H1 (cell line): ENCODE measurements around the gene SLX9.

Experiments
- CTCF ChIP-seq, 3 experiments: IDR thresholded peaks; 1 replicate in 2 of 3; 2 replicates in 1 of 3; pipeline versions ENCODE4 v1.5.1 to v1.6.1; 2011; ENCODE audit warnings: low read length in 3 of 3, mild to moderate bottlenecking in 3 of 3, inconsistent platforms in 2 of 3, low read depth in 1 of 3, moderate library complexity in 1 of 3; ENCODE audit not compliant: insufficient read depth in 1 of 3; ENCODE audit errors: control extremely low read depth in 1 of 3
- EZH2 ChIP-seq: fragments of 200-600 bp; sonication (generic); IDR thresholded peaks from 2 replicates; pipeline ENCODE4 v1.7.1; 2012; ENCODE audit warnings: low read depth, mild to moderate bottlenecking, moderate library complexity, low read length, inconsistent platforms; ENCODE audit not compliant: severe bottlenecking
- JUN ChIP-seq: IDR thresholded peaks from 2 replicates; pipeline ENCODE4 v1.6.1; 2011; ENCODE audit warnings: low read depth, mild to moderate bottlenecking, improper control_type of control experiment, low read length
- NANOG ChIP-seq: IDR thresholded peaks from 2 replicates; pipeline ENCODE4 v1.6.1; 2011; ENCODE audit warnings: low read length, low read depth, mild to moderate bottlenecking, inconsistent platforms; ENCODE audit not compliant: insufficient read depth, poor library complexity, severe bottlenecking
- POLR2A ChIP-seq, 2 experiments: IDR thresholded peaks; 1 replicate in 1 of 2; 2 replicates in 1 of 2; pipeline ENCODE4 v1.6.1; 2011; ENCODE audit warnings: low read depth in 2 of 2, low read length in 2 of 2, mild to moderate bottlenecking in 2 of 2; ENCODE audit errors: control extremely low read depth in 1 of 2

- TF ChIP-seq EZH2 = no peak
- no peak for TF ChIP-seq NANOG
- no peak for TF ChIP-seq CTCF (IDR thresholded peaks at IDR 0.05; ENCODE audit: control extremely low read depth in 1 of 3, insufficient read depth in 1 of 3, low read depth in 1 of 3, low read length in 3 of 3)
- no peak for TF ChIP-seq POLR2A (IDR thresholded peaks at IDR 0.05; ENCODE audit: control extremely low read depth in 1 of 2, low read depth in 2 of 2, low read length in 2 of 2)
- no peak for TF ChIP-seq JUN
These were observed 36.1 kb downstream of the SLX9 start for GRCh38 chr21:44975720-44976555.
